Measurements from ENCODE around the gene ZSCAN9.

- TF ChIP-seq GATA3 (IDR thresholded peaks at IDR 0.05; ENCODE audit: low read depth, low read length): no peak
- TF ChIP-seq GATA2 (IDR thresholded peaks at IDR 0.05; ENCODE audit: low read depth, low read length): no peak
Measured at GRCh38 chr6:28182255-28182654, 42.8 kb upstream of the ZSCAN9 start.
